ENCODE data around the gene SLC6A1. TPM values are rescaled to one million over a fixed set of nuclear protein-coding genes. Genes with fewer than 3 reads are reported as not detected.

The SLC6A1 gene
- total and polyA plus RNA-seq, 2 donors = 5.3 to 50.0 TPM

GRCh38 chr3:11019116-11019819 is 26.7 kb downstream of the SLC6A1 start:
- H3K4me1 ChIP-seq (ENCODE audit: control insufficient read depth in 2 of 2, insufficient read depth in 2 of 2, low read length in 2 of 2) = no peaks in the 10 kb centered on the region
- DNase-seq (ENCODE audit: low read depth in 6 of 9, low spot score in 9 of 9) = no peak
- H3K4me3 ChIP-seq (ENCODE audit: low read length in 2 of 2) = no peak overlapping the region
- H3K27me3 ChIP-seq (ENCODE audit: control insufficient read depth in 2 of 2, insufficient read depth in 1 of 2, low read length in 1 of 2) = no peaks in the 10 kb centered on the region
- no peaks in the 10 kb centered on the region for H3K9me3 ChIP-seq (ENCODE audit: control insufficient read depth in 2 of 2, insufficient read depth in 1 of 2, low read length in 1 of 2)
- WGBS = 69% methylated on average over 3 of the region's 3 CpGs
- no peaks in the 10 kb centered on the region for H3K36me3 ChIP-seq (ENCODE audit: control insufficient read depth in 2 of 2, insufficient read depth in 2 of 2, low read length in 1 of 2)
- H3K27ac ChIP-seq (ENCODE audit: low read depth in 1 of 2, low read length in 1 of 2) = no peak overlapping the region

DNA sequence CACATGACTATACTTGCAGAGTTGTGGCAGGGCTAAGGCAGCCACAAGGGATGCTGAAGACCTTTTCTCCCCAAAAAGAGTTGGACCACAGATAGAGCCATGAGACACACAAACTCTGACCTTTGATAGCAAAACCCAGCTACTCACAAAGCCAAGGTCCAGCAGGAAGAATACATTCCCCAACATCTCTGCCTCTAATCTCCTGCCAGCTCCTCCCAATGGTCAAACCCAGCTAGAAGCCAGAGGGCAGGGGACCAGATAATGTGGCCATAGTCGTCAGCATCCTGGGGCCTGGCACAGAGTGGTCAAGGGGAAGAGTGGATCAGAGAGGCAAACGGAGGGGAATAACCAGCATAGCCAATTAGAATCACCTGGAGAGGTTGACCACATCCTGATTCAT is 28.2 kb downstream of the SLC6A1 start:
- Histone ChIP-seq H3K27ac (ENCODE audit: low read depth in 1 of 2, low read length in 1 of 2) (no peak overlapping the region), H3K36me3 (ENCODE audit: control insufficient read depth in 2 of 2, insufficient read depth in 2 of 2, low read length in 1 of 2) (no peaks in the 10 kb centered on the region), H3K27me3 (ENCODE audit: control insufficient read depth in 2 of 2, insufficient read depth in 1 of 2, low read length in 1 of 2) (no peaks in the 10 kb centered on the region), H3K9me3 (ENCODE audit: control insufficient read depth in 2 of 2, insufficient read depth in 1 of 2, low read length in 1 of 2) (no peaks in the 10 kb centered on the region), H3K4me3 (ENCODE audit: low read length in 2 of 2) (no peak overlapping the region), H3K4me1 (ENCODE audit: control insufficient read depth in 2 of 2, insufficient read depth in 2 of 2, low read length in 2 of 2) (no peaks in the 10 kb centered on the region)
- DNase-seq (ENCODE audit: low read depth in 6 of 9, low spot score in 9 of 9) = no peak
- 83% methylated on average over 2 of the region's 2 CpGs for WGBS

GRCh38 chr3:11021611-11022011 is 29.1 kb downstream of the SLC6A1 start:
- Histone ChIP-seq H3K4me3 (ENCODE audit: low read length in 2 of 2) (no peak overlapping the region), H3K9me3 (ENCODE audit: control insufficient read depth in 2 of 2, insufficient read depth in 1 of 2, low read length in 1 of 2) (no peaks in the 10 kb centered on the region), H3K36me3 (ENCODE audit: control insufficient read depth in 2 of 2, insufficient read depth in 2 of 2, low read length in 1 of 2) (no peaks in the 10 kb centered on the region), H3K27ac (ENCODE audit: low read depth in 1 of 2, low read length in 1 of 2) (no peak overlapping the region), H3K4me1 (ENCODE audit: control insufficient read depth in 2 of 2, insufficient read depth in 2 of 2, low read length in 2 of 2) (no peaks in the 10 kb centered on the region), H3K27me3 (ENCODE audit: control insufficient read depth in 2 of 2, insufficient read depth in 1 of 2, low read length in 1 of 2) (no peaks in the 10 kb centered on the region)
- WGBS = 79% methylated on average over 8 of the region's 8 CpGs
- no peak for DNase-seq (ENCODE audit: low read depth in 6 of 9, low spot score in 9 of 9)

GRCh38 chr3:11022115-11022514 is 29.6 kb downstream of the SLC6A1 start:
- 94% methylated on average over 10 of the region's 10 CpGs for WGBS
- Histone ChIP-seq H3K36me3 (ENCODE audit: control insufficient read depth in 2 of 2, insufficient read depth in 2 of 2, low read length in 1 of 2) (no peaks in the 10 kb centered on the region), H3K4me3 (ENCODE audit: low read length in 2 of 2) (no peak overlapping the region)

GRCh38 chr3:11024181-11024580 is 31.6 kb downstream of the SLC6A1 start:
- Histone ChIP-seq H3K27me3 (ENCODE audit: control insufficient read depth in 2 of 2, insufficient read depth in 1 of 2, low read length in 1 of 2) (no peaks in the 10 kb centered on the region), H3K4me3 (ENCODE audit: low read length in 2 of 2) (no peak overlapping the region), H3K9me3 (ENCODE audit: control insufficient read depth in 2 of 2, insufficient read depth in 1 of 2, low read length in 1 of 2) (peaks cover 0 to 3% of the 10 kb centered on the region in 2 donors), H3K36me3 (ENCODE audit: control insufficient read depth in 2 of 2, insufficient read depth in 2 of 2, low read length in 1 of 2) (no peaks in the 10 kb centered on the region), H3K27ac (ENCODE audit: low read depth in 1 of 2, low read length in 1 of 2) (no peak overlapping the region), H3K4me1 (ENCODE audit: control insufficient read depth in 2 of 2, insufficient read depth in 2 of 2, low read length in 2 of 2) (no peaks in the 10 kb centered on the region)
- WGBS = 92% methylated on average over 4 of the region's 4 CpGs
- DNase-seq (ENCODE audit: low read depth in 6 of 9, low spot score in 9 of 9) = no peak

More at GRCh38 chr3:11022115-11022514, 29.6 kb downstream of the SLC6A1 start:
- Histone ChIP-seq H3K27me3 (ENCODE audit: control insufficient read depth in 2 of 2, insufficient read depth in 1 of 2, low read length in 1 of 2) (no peaks in the 10 kb centered on the region), H3K4me1 (ENCODE audit: control insufficient read depth in 2 of 2, insufficient read depth in 2 of 2, low read length in 2 of 2) (no peaks in the 10 kb centered on the region), H3K9me3 (ENCODE audit: control insufficient read depth in 2 of 2, insufficient read depth in 1 of 2, low read length in 1 of 2) (no peaks in the 10 kb centered on the region), H3K27ac (ENCODE audit: low read depth in 1 of 2, low read length in 1 of 2) (no peak overlapping the region)
- no peak for DNase-seq (ENCODE audit: low read depth in 6 of 9, low spot score in 9 of 9)

DNA sequence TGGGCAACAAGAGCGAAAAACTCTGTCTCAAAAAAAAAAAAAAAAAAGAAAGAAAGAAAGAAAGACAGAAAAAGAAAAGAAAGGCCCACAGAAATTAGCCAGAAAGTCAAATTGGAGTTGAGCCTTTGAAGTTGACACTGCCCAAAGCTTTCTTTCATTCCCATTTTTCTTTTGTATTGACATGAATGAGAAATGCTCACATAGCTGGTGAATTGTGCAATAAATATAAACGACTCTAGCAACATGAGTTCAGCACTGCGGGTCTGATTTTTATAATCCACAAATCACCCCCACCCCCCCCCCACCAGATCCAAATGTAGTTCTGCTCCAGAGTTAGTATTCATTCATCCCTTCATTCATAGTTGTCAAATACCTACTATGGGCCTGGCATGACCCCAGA is 37.4 kb downstream of the SLC6A1 start:
- H3K27me3 ChIP-seq (ENCODE audit: control insufficient read depth in 2 of 2, insufficient read depth in 1 of 2, low read length in 1 of 2) = no peaks in the 10 kb centered on the region
- H3K27ac ChIP-seq (ENCODE audit: low read depth in 1 of 2, low read length in 1 of 2) = no peak overlapping the region
- no peak for DNase-seq (ENCODE audit: low read depth in 6 of 9, low spot score in 9 of 9)
- H3K4me3 ChIP-seq (ENCODE audit: low read length in 2 of 2) = no peak overlapping the region
- H3K4me1 ChIP-seq (ENCODE audit: control insufficient read depth in 2 of 2, insufficient read depth in 2 of 2, low read length in 2 of 2) = no peaks in the 10 kb centered on the region
- 88% methylated on average over 3 of the region's 3 CpGs for WGBS
- no peaks in the 10 kb centered on the region for H3K36me3 ChIP-seq (ENCODE audit: control insufficient read depth in 2 of 2, insufficient read depth in 2 of 2, low read length in 1 of 2)
- peaks cover 0 to 3% of the 10 kb centered on the region in 2 donors for H3K9me3 ChIP-seq (ENCODE audit: control insufficient read depth in 2 of 2, insufficient read depth in 1 of 2, low read length in 1 of 2)

DNA sequence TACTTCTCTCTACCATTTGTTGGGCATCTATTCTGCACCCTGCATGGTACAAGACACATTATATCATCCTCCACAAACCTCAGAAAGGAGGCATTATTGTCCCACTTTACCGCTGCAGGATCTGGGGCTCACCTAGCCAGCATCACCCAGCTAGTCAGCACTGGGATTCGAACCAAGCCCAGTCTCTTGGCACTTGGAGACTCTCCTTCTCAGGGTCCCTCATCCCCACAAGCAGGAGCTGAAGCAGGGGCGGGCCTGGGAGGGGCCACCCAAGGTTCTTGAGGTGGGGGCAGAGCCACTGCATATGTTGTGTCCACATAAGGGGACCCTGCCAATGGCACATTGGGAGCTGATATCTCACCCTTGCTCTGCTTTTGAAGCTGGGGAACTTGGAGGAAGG is 41.3 kb downstream of the SLC6A1 start:
- peaks cover 4 to 28% of the 10 kb centered on the region in 2 donors for H3K27me3 ChIP-seq (ENCODE audit: control insufficient read depth in 2 of 2, insufficient read depth in 1 of 2, low read length in 1 of 2)
- no peaks in the 10 kb centered on the region for H3K4me1 ChIP-seq (ENCODE audit: control insufficient read depth in 2 of 2, insufficient read depth in 2 of 2, low read length in 2 of 2)
- H3K27ac ChIP-seq (ENCODE audit: low read depth in 1 of 2, low read length in 1 of 2) = no peak overlapping the region
- no peak for DNase-seq (ENCODE audit: low read depth in 6 of 9, low spot score in 9 of 9)
- H3K36me3 ChIP-seq (ENCODE audit: control insufficient read depth in 2 of 2, insufficient read depth in 2 of 2, low read length in 1 of 2) = no peaks in the 10 kb centered on the region
- WGBS = 95% methylated on average over 3 of the region's 3 CpGs
- H3K4me3 ChIP-seq (ENCODE audit: low read length in 2 of 2) = no peak overlapping the region
- no peaks in the 10 kb centered on the region for H3K9me3 ChIP-seq (ENCODE audit: control insufficient read depth in 2 of 2, insufficient read depth in 1 of 2, low read length in 1 of 2)

DNA sequence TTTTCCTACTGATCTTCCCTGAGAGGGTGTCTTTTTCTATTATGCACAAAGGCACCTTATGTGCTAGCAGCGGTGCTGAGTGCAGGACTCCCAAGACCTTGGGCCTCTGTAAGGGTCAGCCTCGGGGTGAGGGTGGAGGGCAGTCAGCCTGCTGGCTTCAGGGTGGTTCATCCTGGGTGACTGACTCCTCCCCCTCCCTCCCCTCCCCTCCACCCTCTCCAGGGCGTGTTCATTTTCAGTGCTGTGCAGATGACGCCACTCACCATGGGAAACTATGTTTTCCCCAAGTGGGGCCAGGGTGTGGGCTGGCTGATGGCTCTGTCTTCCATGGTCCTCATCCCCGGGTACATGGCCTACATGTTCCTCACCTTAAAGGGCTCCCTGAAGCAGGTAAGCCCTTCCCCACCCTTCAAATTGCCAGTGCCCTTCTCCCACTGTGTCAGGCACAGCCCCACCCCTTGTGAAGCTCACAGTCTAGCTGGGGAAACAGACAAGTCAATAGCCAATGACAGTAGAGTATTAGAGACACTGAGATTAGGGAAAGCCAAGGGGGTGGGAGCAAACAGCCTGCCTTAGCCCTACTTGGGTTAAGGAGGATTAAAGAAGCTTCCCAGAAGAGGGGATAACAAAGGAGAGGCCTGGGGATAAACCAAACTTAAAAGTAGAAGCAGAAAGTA is 41.9 kb downstream of the SLC6A1 start:
- H3K4me1 ChIP-seq (ENCODE audit: control insufficient read depth in 2 of 2, insufficient read depth in 2 of 2, low read length in 2 of 2) = no peaks in the 10 kb centered on the region
- WGBS = 78% methylated on average over 5 of the region's 5 CpGs
- no peak overlapping the region for H3K27ac ChIP-seq (ENCODE audit: low read depth in 1 of 2, low read length in 1 of 2)
- peaks cover 4 to 30% of the 10 kb centered on the region in 2 donors for H3K27me3 ChIP-seq (ENCODE audit: control insufficient read depth in 2 of 2, insufficient read depth in 1 of 2, low read length in 1 of 2)
- no peaks in the 10 kb centered on the region for H3K9me3 ChIP-seq (ENCODE audit: control insufficient read depth in 2 of 2, insufficient read depth in 1 of 2, low read length in 1 of 2)
- no peak for DNase-seq (ENCODE audit: low read depth in 6 of 9, low spot score in 9 of 9)
- H3K36me3 ChIP-seq (ENCODE audit: control insufficient read depth in 2 of 2, insufficient read depth in 2 of 2, low read length in 1 of 2) = no peaks in the 10 kb centered on the region
- H3K4me3 ChIP-seq (ENCODE audit: low read length in 2 of 2) = no peak overlapping the region

DNA sequence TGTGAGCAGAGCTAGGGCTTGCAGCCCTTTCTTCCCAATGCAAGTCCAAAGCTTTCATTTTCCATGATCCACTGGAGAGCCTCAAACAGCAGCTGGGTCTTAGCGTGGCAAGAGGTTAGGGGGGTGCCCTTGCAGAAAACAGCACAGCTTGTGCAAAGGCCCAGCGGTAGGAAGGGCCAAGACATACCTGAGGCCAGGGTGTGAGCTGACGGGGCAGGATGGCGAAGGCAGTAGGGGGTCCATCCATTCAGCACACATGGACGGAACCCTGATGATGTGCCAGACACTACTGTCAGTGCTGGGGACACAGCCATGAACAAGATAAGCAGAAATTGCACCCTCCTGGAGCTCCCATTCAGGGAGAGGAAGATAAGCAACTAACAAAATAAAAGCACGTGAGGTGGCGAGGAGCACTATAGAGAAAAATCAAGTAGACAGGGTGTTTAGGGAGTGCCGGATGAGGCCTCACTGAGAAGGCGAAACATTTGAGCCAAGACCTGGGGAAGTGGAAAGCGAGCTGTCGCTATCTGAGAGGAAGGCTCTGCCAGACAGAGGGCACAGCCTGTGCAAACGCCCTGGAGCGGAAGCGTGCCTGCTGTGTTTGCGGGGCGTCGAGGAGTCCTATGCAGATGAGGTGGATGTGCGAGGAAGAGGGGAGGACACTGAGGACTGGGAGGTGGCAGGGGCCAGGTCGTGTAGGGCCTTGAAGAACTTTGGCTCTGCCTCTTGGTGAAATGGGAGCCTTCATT is 43.4 kb downstream of the SLC6A1 start:
- H3K4me1 ChIP-seq (ENCODE audit: control insufficient read depth in 2 of 2, insufficient read depth in 2 of 2, low read length in 2 of 2) = no peaks in the 10 kb centered on the region
- no peaks in the 10 kb centered on the region for H3K36me3 ChIP-seq (ENCODE audit: control insufficient read depth in 2 of 2, insufficient read depth in 2 of 2, low read length in 1 of 2)
- H3K27ac ChIP-seq (ENCODE audit: low read depth in 1 of 2, low read length in 1 of 2) = no peak overlapping the region
- no peak for DNase-seq (ENCODE audit: low read depth in 6 of 9, low spot score in 9 of 9)
- WGBS = 84% methylated on average over 19 of the region's 19 CpGs
- H3K27me3 ChIP-seq (ENCODE audit: control insufficient read depth in 2 of 2, insufficient read depth in 1 of 2, low read length in 1 of 2) = peaks cover 4 to 30% of the 10 kb centered on the region in 2 donors
- H3K4me3 ChIP-seq (ENCODE audit: low read length in 2 of 2) = no peak overlapping the region
- H3K9me3 ChIP-seq (ENCODE audit: control insufficient read depth in 2 of 2, insufficient read depth in 1 of 2, low read length in 1 of 2) = no peaks in the 10 kb centered on the region
